CD4-positive, alpha-beta T cell treated with Interleukin-1 beta for 1 hour (primary cell): Measurements from ENCODE around the gene RTP5.
A peak's percentile ranks its signal among the peaks of the same experiment; 100 is the strongest.

Experiments
- DNase-seq, 2 donors: peaks; one replicate each; pipeline ENCODE4 v3.0.0-alpha.2; 2020 to 2022

The RTP5 gene

GRCh38 chr2:241844066-241844728, 25.3 kb upstream of the RTP5 start:
- peak; percentile 72 to 76 for DNase-seq

- DNase-seq, result no peak
These were observed 24.5 kb upstream of the RTP5 start for GRCh38 chr2:241844831-241845578.

GRCh38 chr2:241846406-241846805, 23.1 kb upstream of the RTP5 start:
- DNase-seq, result no peak

GRCh38 chr2:241848761-241849615, 20.5 kb upstream of the RTP5 start:
- DNase-seq, result no peak

GRCh38 chr2:241849616-241850543, 19.6 kb upstream of the RTP5 start:
- DNase-seq, result no peak

GRCh38 chr2:241850544-241851324, 18.8 kb upstream of the RTP5 start:
- no peak for DNase-seq

- DNase-seq, result no peak
These were observed 18.0 kb upstream of the RTP5 start for GRCh38 chr2:241851325-241852115.

GRCh38 chr2:241852116-241852980, 17.2 kb upstream of the RTP5 start:
- no peak for DNase-seq

- DNase-seq, result no peak
These were observed 16.4 kb upstream of the RTP5 start for GRCh38 chr2:241852981-241853631.

GRCh38 chr2:241853651-241854341, 15.7 kb upstream of the RTP5 start:
- DNase-seq, result no peak

- no peak for DNase-seq
These were observed 14.9 kb upstream of the RTP5 start for GRCh38 chr2:241854342-241855244.

GRCh38 chr2:241855245-241855887, 14.2 kb upstream of the RTP5 start:
- no peak for DNase-seq

GRCh38 chr2:241855888-241856422, 13.6 kb upstream of the RTP5 start:
- DNase-seq, result no peak

- no peak for DNase-seq
These were observed 12.4 kb upstream of the RTP5 start for GRCh38 chr2:241857041-241857541.

GRCh38 chr2:241857572-241858121, 11.9 kb upstream of the RTP5 start:
- no peak for DNase-seq
